DND-41 (cell line): ENCODE data around the gene DDIAS.
A peak's percentile ranks its signal among the peaks of the same experiment; 100 is the strongest.

Experiments used
- CTCF ChIP-seq: IDR thresholded peaks from 2 replicates; pipeline ENCODE4 v1.5.1; 2012; ENCODE audit warnings: borderline replicate concordance, low read length, moderate library complexity, mild to moderate bottlenecking; ENCODE audit not compliant: poor library complexity, severe bottlenecking; ENCODE audit errors: extremely low read depth
- EZH2 ChIP-seq: IDR thresholded peaks from 3 replicates; pipeline ENCODE4 v1.6.1; 2012; ENCODE audit warnings: borderline replicate concordance, low read depth, mild to moderate bottlenecking, moderate library complexity, low read length, inconsistent platforms; ENCODE audit not compliant: severe bottlenecking

DNA sequence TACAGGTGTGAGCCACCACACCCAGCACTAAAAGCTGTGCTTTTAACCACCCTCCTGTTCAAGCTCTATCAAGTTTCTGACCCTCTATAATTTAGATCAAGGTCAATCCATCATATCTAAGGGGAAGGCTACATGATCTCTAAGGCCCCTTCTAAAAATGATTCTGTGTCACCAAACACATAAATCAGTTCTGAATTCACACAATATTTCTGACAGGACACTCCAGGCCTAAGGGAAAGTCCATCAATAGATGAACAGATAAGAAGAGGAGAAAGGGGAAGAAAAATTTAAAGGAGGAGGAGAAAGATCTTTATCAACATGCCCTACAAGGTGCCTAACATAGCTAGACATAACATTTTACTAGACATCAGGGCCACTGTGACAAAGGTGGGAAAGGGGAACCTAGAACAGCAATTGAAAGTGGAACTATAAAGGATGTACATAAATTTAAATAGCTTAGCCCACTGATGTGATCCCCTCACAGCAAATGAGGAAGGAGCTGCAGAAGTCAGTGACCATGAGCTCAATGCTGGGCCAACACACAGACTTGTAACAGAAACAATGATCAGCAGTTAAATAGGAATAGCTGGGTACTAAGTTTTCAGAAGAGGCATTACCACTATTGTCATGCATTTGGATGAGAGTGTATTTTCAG is 6.0 kb upstream of the DDIAS start:
- TF ChIP-seq CTCF (no peak), EZH2 (peak; percentile 51)
